GM23248 (cell line): ENCODE data around the gene TMTC4.

Source experiments
- EZH2 ChIP-seq: fragments of 200-600 bp; sonication (generic); IDR thresholded peaks from 2 replicates; pipeline ENCODE4 v1.6.1; 2018; ENCODE audit warnings: antibody characterized with exemption, mild to moderate bottlenecking; ENCODE audit not compliant: insufficient read depth, poor library complexity, severe bottlenecking
- EZH2phosphoT487 ChIP-seq: fragments of 200-600 bp; sonication (generic); IDR thresholded peaks from 2 replicates; pipeline ENCODE4 v1.6.1; 2018; ENCODE audit warnings: antibody characterized with exemption, moderate library complexity, mild to moderate bottlenecking, low read depth; ENCODE audit not compliant: insufficient read depth

DNA sequence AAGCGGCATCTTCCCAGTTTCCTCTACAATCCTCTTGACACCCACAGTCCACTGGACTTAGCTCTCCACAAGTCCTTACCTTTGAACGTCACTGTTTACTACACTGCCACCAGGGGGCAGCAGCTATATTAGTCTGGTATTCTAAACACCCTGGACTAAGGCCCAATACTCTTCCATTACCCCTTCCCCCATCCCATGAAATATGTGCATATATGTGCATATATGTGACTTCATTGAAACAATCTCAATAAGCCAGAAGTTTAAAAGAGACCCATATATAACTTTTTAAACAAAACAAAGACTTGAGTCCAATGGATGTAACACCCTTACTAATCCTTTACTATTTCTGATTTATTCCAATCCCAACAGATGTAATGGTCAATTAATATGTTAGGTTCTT is 101.5 kb downstream of the TMTC4 start:
- TF ChIP-seq EZH2phosphoT487, result no peak
- TF ChIP-seq EZH2, result no peak
